Bone marrow (tissue), 2 donors: ENCODE measurements around the gene CLCNKB.
"Not testable (repeated sequence)": the region's sequence is repeated elsewhere in the genome, so short reads cannot be mapped to it uniquely, and the experiment has no call there.

Experiments used
- DNase-seq, 2 donors: peaks; one replicate each; lab custom pipeline; 2025; lab: John Stamatoyannopoulos, UW

CLCNKB gene

GRCh38 chr1:16033103-16033632, 10.4 kb upstream of the CLCNKB start:
- DNase-seq = not testable (repeated sequence)

DNA sequence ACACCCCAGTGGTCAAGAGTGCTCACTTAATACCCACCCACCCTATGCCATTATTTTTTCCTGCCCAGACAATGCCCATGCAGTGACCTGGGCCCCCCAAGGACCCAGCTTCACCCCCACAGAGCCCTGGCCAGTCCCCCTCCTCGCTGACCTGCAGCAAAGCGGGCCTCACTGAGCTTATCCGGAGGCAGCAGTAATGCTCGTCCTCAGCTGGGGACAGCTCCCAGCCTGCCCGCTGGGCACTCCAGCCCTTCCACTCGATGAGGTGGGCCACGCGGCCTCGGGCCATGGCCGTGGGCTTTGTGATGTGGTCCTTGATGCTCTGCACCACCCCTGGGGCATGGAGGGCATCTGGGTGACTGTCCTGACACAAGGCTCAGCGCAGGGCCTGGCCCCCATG, 7.1 kb upstream of the CLCNKB start:
- not testable (repeated sequence) for DNase-seq

GRCh38 chr1:16038620-16038912, 5.0 kb upstream of the CLCNKB start:
- DNase-seq = no peak

DNA sequence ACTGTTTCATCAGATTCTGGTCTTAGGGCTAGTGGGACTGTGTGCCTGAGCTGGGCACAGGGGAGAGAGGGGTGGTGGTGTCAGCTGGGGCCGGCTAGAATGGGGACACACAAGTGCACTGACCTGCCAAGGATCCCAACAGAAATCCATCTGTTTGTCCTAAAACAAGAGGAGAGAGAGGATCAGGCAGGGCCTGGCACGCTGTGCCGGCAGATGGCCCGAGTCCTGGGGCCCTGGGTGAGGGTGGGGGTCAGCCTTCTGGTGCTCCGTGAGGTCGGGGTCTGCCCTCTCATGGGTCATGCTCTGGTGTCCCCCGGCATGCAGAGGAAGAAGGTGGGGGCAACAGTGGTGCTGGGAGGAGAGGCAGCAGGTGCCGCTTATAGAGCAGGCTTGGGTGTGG, 3.7 kb upstream of the CLCNKB start:
- not testable (repeated sequence) for DNase-seq

GRCh38 chr1:16041200-16041599, 2.4 kb upstream of the CLCNKB start:
- DNase-seq = no peak

GRCh38 chr1:16042096-16042495, 1.5 kb upstream of the CLCNKB start:
- no peak for DNase-seq

- DNase-seq = not testable (repeated sequence)
Measured at GRCh38 chr1:16042654-16043053, 928 bp upstream of the CLCNKB start.

- no peak for DNase-seq
Measured at GRCh38 chr1:16043950-16044349, 368 bp downstream of the CLCNKB start.

DNA sequence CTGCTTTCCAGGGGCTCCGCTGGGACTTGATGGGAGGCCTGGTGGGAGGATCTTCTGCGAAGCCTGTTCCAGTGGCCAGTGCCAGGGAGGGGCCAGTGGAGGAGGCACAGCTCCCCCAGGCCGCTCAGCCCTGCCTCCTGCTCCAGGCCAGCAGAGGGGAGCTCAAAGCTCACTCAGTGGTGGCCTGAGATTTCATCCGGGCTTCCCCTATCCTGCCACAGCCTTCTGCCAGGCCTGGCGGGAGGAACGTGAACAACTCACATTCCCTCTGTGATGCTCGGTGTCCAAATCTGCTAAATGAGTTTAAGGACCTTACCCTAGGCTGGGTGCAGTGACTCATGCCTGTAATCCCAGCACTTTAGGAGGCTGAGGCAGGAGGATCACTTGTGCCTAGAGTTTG, 3.3 kb downstream of the CLCNKB start:
- no peak for DNase-seq

DNA sequence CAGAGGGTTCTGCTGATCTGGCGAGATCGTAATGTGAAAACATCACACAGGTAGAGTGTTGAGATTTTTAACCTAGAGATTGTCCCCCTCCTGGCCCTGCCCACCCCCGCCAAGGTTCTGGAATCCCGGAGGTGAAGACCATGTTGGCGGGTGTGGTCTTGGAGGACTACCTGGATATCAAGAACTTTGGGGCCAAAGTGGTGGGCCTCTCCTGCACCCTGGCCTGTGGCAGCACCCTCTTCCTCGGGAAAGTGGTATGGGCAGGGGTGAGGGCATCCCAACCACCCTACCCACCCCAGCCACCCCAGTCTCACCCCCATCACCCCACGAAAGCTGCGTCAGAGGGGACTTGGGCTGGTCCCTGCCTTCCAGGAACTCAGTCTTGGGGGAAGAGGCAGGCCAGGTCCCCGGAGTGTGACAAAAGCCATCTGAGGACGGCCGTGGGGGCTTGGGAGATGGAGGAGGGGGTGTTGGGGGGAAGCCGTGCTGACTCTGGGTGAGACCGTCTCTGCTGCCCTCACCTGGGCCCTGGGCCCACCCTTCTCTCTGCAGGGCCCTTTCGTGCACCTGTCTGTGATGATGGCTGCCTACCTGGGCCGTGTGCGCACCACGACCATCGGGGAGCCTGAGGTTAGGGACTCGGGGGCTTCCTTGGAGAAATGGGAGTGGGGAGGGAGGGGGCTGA, 4.4 kb downstream of the CLCNKB start:
- no peak for DNase-seq

DNA sequence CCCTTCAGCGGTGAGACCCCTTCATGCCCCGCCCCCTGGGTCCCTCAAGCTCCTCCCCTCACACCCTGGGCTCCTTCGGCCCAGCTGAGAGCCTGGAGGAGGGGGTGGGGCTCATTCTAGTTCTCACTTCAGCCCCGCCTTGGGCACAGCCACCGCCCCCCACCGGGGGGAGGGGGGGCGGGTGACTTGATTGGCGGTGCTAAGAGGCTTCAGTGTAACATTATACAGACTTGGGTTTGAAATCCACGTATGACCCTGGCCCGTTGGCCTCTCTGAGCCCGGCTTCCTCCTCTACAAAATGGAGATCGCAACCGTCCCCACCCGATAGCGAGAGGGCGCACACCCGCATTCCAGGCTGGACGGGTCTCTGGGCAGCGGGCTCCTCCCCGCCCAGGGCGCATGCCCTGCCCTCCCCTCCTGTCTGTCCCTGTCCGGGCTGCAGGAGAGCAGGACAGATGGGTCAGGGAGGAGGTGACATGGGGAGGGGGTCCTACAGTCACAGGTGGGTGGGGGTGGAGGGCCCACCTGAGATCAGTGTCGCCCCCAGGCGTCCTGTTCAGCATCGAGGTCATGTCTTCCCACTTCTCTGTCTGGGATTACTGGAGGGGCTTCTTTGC, 5.1 kb downstream of the CLCNKB start:
- no peak for DNase-seq

- DNase-seq = no peak
Measured at GRCh38 chr1:16050328-16050727, 6.7 kb downstream of the CLCNKB start.

DNA sequence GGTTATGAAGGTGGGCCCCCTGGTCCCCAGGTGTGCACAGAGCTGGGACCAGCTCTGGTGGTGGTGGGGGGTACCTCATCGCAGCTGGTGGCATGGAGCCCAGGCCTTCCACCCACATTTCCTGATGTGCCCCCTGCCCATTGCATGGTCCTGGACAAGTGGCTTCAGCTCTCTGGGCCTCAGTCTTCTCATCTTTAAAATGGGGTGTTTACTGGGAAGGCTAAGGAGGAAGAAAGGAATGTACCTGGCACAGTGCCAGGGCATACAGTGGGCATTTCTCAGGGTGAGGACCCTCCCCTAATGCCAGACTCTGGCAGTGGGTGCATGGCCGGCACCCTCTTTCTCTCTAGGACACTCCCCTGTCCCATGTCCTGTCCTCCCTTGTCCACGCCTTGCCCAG, 7.5 kb downstream of the CLCNKB start:
- no peak for DNase-seq

DNA sequence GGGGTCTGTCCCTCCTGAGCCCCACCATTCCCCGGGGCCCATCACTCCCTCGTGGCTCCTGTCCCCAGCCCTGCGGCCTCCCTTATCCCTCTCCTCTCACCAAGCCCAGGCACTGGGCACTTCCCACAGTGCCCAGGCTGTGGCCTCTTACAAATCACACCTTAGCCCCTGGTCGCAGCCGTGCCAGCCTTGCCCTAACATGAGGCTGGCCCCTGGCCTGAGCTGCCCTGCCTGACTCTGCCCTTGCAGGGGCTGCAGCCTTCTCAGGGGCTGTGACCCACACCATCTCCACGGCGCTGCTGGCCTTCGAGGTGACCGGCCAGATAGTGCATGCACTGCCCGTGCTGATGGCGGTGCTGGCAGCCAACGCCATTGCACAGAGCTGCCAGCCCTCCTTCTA, 8.4 kb downstream of the CLCNKB start:
- not testable (repeated sequence) for DNase-seq

- DNase-seq = no peak
Measured at GRCh38 chr1:16053781-16054502, 10.4 kb downstream of the CLCNKB start.

GRCh38 chr1:16054598-16055540, 11.3 kb downstream of the CLCNKB start:
- no peak for DNase-seq

- DNase-seq = peak; percentile 46 to 56
Measured at GRCh38 chr1:16055613-16056520, 12.3 kb downstream of the CLCNKB start.

DNA sequence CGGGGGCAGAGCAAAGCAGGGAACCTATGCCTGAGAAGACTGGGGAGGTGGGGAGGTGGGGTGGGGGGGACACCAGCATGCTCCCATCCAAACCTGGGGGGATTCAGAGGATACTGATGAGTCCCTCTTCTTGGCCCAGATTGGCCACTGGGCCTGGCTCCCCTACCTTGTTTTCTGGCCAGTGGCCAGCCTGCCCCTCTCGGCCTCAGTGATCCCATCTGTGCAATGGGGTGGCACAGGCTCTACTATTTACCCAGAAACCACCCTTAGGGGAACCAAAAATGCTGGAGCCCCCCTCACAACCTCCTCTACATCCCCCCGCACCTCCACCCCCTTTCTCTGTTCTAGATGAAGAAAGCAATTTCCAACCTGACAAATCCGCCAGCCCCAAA, 12.9 kb downstream of the CLCNKB start:
- not testable (repeated sequence) for DNase-seq

- DNase-seq = not testable (repeated sequence)
Measured at GRCh38 chr1:16057314-16057915, 13.8 kb downstream of the CLCNKB start.

- not testable (repeated sequence) for DNase-seq
Measured at GRCh38 chr1:16058394-16059120, 15.0 kb downstream of the CLCNKB start.
